ENCODE results near the gene REXO1. TPM values are rescaled to one million over a fixed set of nuclear protein-coding genes. Genes with fewer than 3 reads are reported as not detected.

Gene REXO1
- total and polyA plus RNA-seq, 2 donors (not counting 3 experiments of a cell fraction or from before 2014, with no cell fraction given), result 41.1 to 56.9 TPM

DNA sequence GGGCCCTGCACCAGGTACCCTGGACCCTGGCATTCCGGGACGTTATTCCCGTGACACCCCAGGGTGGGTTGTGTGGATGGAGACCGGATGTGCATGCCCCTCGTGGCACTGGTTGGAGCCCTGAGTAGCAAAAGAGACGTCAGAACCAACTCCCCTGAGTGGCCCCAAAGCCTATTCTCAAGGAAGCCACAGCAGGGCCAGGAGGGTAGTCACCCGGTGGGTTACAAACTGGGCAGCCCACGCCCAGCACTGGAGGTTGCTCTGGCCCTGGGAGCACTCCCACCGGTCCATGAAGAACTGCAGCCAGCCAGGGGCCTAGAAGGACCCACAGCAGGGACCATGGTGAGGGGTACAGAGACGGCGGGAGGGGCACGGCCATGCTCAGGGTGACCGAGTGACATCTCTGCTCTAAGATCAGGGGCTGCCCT, 7.6 kb upstream of the REXO1 start:
- Histone ChIP-seq H3K79me2 (ENCODE audit: control insufficient read depth, insufficient read depth, low read length) (peaks cover 72% of the 10 kb centered on the region), H3K9me1 (replicated peaks; ENCODE audit: control insufficient read depth, extremely low read depth, insufficient read depth, low read length) (no peaks in the 10 kb centered on the region), H4K20me1 (replicated peaks; ENCODE audit: control insufficient read depth, extremely low read depth, insufficient read depth, low read length) (no peaks in the 10 kb centered on the region), H3K27me3 (ENCODE audit: control insufficient read depth in 2 of 2, insufficient read depth in 2 of 2, low read length in 2 of 2) (no peaks in the 10 kb centered on the region), H3K36me3 (ENCODE audit: control insufficient read depth in 2 of 2, extremely low read depth in 1 of 2, insufficient read depth in 2 of 2, low read length in 2 of 2) (no peaks in the 10 kb centered on the region), H3K27ac (ENCODE audit: insufficient read depth, low read depth, low read length) (peak overlapping the region; percentile 30), H3K9me3 (replicated peaks; ENCODE audit: control insufficient read depth, insufficient read depth, low read length) (no peaks in the 10 kb centered on the region), H2AFZ (ENCODE audit: low read depth, low read length) (no peak overlapping the region), H3K4me1 (ENCODE audit: control insufficient read depth, extremely low read depth, insufficient read depth, low read length) (peaks cover 41% of the 10 kb centered on the region), H3K4me2 (ENCODE audit: insufficient read depth, low read length) (peak overlapping the region; percentile 47), H3K4me3 (replicated peaks in 1 of 3; ENCODE audit: insufficient read depth in 1 of 3, low read depth in 1 of 3, low read length in 3 of 3) (no peak overlapping the region), H3K9ac (replicated peaks; ENCODE audit: extremely low read depth, insufficient read depth, low read length) (peak overlapping the region; percentile 14)
- ChIA-PET CTCF (interaction anchor here (0.6 to 2.1 kb wide), 6 partner anchors 10 to 30 kb away, joined by 3 to 14 read pairs (median 4); no protein-coding TSS in a partner anchor), POLR2A (interaction anchor here (0.6 kb wide), 1 partner anchor 1201 kb away, joined by 3 read pairs; no protein-coding TSS in a partner anchor)
- dilution Hi-C loops (cut with MboI; ENCODE audit: extremely low pct_ligation_motif_present, low sequenced_read_pairs) (no loop called here), intact Hi-C loops (cut with micrococcal nuclease) (no loop called here)
- no TSS peak for BruUV-seq (replicated peaks)
- no peak for DNase-seq (ENCODE audit: low read depth, low spot score)
- no peak for TF ChIP-seq POLR2AphosphoS5 (IDR thresholded peaks at IDR 0.05; ENCODE audit: insufficient read depth, low read depth, low read length)
- TF ChIP-seq MYC (IDR thresholded peaks at IDR 0.05; ENCODE audit: low read depth, low read length), result no peak
- TF ChIP-seq, protein P1, sequence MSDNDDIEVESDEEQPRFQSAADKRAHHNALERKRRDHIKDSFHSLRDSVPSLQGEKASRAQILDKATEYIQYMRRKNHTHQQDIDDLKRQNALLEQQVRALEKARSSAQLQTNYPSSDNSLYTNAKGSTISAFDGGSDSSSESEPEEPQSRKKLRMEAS (IDR thresholded peaks at IDR 0.05; ENCODE audit: insufficient read depth, insufficient read length), result no peak
- TF ChIP-seq GATA2 (IDR thresholded peaks at IDR 0.05; ENCODE audit: insufficient read depth, insufficient read length, low read depth, low read length), result no peak
- no peak for TF ChIP-seq JUN (IDR thresholded peaks at IDR 0.05; ENCODE audit: borderline replicate concordance, insufficient read depth, insufficient read length, low read depth)
- no peak for TF ChIP-seq EZH2 (IDR thresholded peaks at IDR 0.05; ENCODE audit: borderline replicate concordance, low read depth, low read length, severe bottlenecking)
- no peak for TF ChIP-seq FOS (IDR thresholded peaks at IDR 0.05; ENCODE audit: borderline replicate concordance, insufficient read depth, low read length)
- no peak for TF ChIP-seq POLR2A (IDR thresholded peaks at IDR 0.05; ENCODE audit: low read depth, low read length)
- TF ChIP-seq, protein P2, sequence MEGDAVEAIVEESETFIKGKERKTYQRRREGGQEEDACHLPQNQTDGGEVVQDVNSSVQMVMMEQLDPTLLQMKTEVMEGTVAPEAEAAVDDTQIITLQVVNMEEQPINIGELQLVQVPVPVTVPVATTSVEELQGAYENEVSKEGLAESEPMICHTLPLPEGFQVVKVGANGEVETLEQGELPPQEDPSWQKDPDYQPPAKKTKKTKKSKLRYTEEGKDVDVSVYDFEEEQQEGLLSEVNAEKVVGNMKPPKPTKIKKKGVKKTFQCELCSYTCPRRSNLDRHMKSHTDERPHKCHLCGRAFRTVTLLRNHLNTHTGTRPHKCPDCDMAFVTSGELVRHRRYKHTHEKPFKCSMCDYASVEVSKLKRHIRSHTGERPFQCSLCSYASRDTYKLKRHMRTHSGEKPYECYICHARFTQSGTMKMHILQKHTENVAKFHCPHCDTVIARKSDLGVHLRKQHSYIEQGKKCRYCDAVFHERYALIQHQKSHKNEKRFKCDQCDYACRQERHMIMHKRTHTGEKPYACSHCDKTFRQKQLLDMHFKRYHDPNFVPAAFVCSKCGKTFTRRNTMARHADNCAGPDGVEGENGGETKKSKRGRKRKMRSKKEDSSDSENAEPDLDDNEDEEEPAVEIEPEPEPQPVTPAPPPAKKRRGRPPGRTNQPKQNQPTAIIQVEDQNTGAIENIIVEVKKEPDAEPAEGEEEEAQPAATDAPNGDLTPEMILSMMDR (IDR thresholded peaks at IDR 0.05; ENCODE audit: extremely low read depth in 1 of 2, insufficient read depth in 1 of 2, low read depth in 1 of 2, low read length in 2 of 2), result no peak
- FAIRE-seq, result no peak

Measured in endothelial cell of umbilical vein (primary cell).